Mesenchymal stem cell (in vitro differentiated cells and primary cell): ENCODE data around the gene BNC2.

Experiments
- DNase-seq: peaks from one replicate; pipeline ENCODE4 v3.0.0-alpha.2; 2013
- H2AFZ ChIP-seq: one replicate; pipeline ENCODE4 v1.6.1; 2013; ENCODE audit warnings: low read depth, mild to moderate bottlenecking, control low read depth, inconsistent platforms, low read length, moderate library complexity
- H2AK5ac ChIP-seq: 2 replicates; pipeline ENCODE4 v1.6.1; 2013; ENCODE audit warnings: low read length, moderate library complexity, mild to moderate bottlenecking, inconsistent platforms; ENCODE audit not compliant: severe bottlenecking
- H2BK120ac ChIP-seq: one replicate; pipeline ENCODE4 v1.6.1; 2013; ENCODE audit warnings: low read depth, mild to moderate bottlenecking, inconsistent platforms, low read length, moderate library complexity
- H2BK12ac ChIP-seq, 2 experiments: one replicate each; pipeline ENCODE4 v1.6.1; 2013; ENCODE audit warnings: inconsistent platforms in 2 of 2, low read length in 2 of 2, mild to moderate bottlenecking in 2 of 2, moderate library complexity in 2 of 2, control low read depth in 1 of 2
- H2BK15ac ChIP-seq: one replicate; pipeline ENCODE4 v1.6.1; 2013; ENCODE audit warnings: mild to moderate bottlenecking, low read depth, inconsistent platforms; ENCODE audit not compliant: poor library complexity, severe bottlenecking
- H2BK5ac ChIP-seq: 2 replicates; pipeline ENCODE4 v1.6.1; 2013; ENCODE audit warnings: low read depth, mild to moderate bottlenecking, low read length, control low read depth, inconsistent platforms; ENCODE audit not compliant: poor library complexity, severe bottlenecking
- H3K14ac ChIP-seq, 2 experiments: one replicate each; pipeline ENCODE4 v1.6.1; 2013; ENCODE audit warnings: inconsistent platforms in 2 of 2, low read length in 2 of 2, control low read depth in 1 of 2, mild to moderate bottlenecking in 1 of 2, moderate library complexity in 1 of 2
- H3K18ac ChIP-seq, 2 experiments: one replicate each; pipeline ENCODE4 v1.6.1; 2013; ENCODE audit warnings: inconsistent platforms in 2 of 2, low read length in 2 of 2, control low read depth in 1 of 2, low read depth in 1 of 2, mild to moderate bottlenecking in 1 of 2
- H3K23ac ChIP-seq, 2 experiments: one replicate each; pipeline ENCODE4 v1.6.1; 2013; ENCODE audit warnings: inconsistent platforms in 2 of 2, low read length in 2 of 2, mild to moderate bottlenecking in 2 of 2, moderate library complexity in 2 of 2, control low read depth in 1 of 2
- H3K27ac ChIP-seq: 2 replicates; pipeline ENCODE4 v1.5.1; 2013; ENCODE audit warnings: mild to moderate bottlenecking, moderate library complexity, low read length, control low read depth, inconsistent platforms; ENCODE audit not compliant: poor library complexity, severe bottlenecking
- H3K27me3 ChIP-seq, 2 experiments: 2 replicates each; pipeline versions ENCODE4 v1.6.1 to v1.7.0; 2013; ENCODE audit warnings: low read length in 2 of 2, mild to moderate bottlenecking in 2 of 2, moderate library complexity in 2 of 2, control low read depth in 1 of 2, inconsistent platforms in 1 of 2; ENCODE audit not compliant: control insufficient read depth in 1 of 2, insufficient read depth in 1 of 2
- H3K36me3 ChIP-seq, 2 experiments: 2 replicates each; pipeline versions ENCODE4 v1.6.1 to v1.7.0; 2013; ENCODE audit warnings: low read length in 2 of 2, control low read depth in 1 of 2, inconsistent platforms in 1 of 2, low read depth in 1 of 2, mild to moderate bottlenecking in 1 of 2; ENCODE audit not compliant: insufficient read depth in 2 of 2, control insufficient read depth in 1 of 2
- H3K4ac ChIP-seq, 2 experiments: one replicate each; pipeline ENCODE4 v1.6.1; 2013; ENCODE audit warnings: inconsistent platforms in 2 of 2, low read length in 2 of 2, mild to moderate bottlenecking in 2 of 2, moderate library complexity in 2 of 2, control low read depth in 1 of 2, low read depth in 1 of 2
- H3K4me1 ChIP-seq: 2 replicates; pipeline ENCODE4 v1.6.1; 2013; ENCODE audit warnings: low read depth, low read length, control low read depth; ENCODE audit not compliant: control insufficient read depth, insufficient read depth
- H3K4me2 ChIP-seq: 2 replicates; pipeline ENCODE4 v1.6.1; 2013; ENCODE audit warnings: low read length, mild to moderate bottlenecking, inconsistent platforms; ENCODE audit not compliant: poor library complexity, severe bottlenecking
- H3K4me3 ChIP-seq, 2 experiments: 2 replicates each; pipeline versions ENCODE4 v1.5.1 to v1.7.0; 2013; ENCODE audit warnings: low read length in 2 of 2, mild to moderate bottlenecking in 2 of 2, control low read depth in 1 of 2, low read depth in 1 of 2; ENCODE audit not compliant: insufficient read depth in 1 of 2
- H3K79me1 ChIP-seq: replicated peaks from 2 replicates; pipeline ENCODE4 v1.6.1; 2013; ENCODE audit warnings: mild to moderate bottlenecking, control low read depth, low read length, inconsistent platforms; ENCODE audit not compliant: poor library complexity, severe bottlenecking
- H3K9ac ChIP-seq: 2 replicates; pipeline ENCODE4 v1.7.0; 2013; ENCODE audit warnings: mild to moderate bottlenecking, low read length, moderate library complexity
- H3K9me3 ChIP-seq: 2 replicates; pipeline ENCODE4 v1.7.0; 2013; ENCODE audit warnings: mild to moderate bottlenecking, low read length; ENCODE audit not compliant: control insufficient read depth
- H4K8ac ChIP-seq: one replicate; pipeline ENCODE4 v1.6.1; 2013; ENCODE audit warnings: inconsistent platforms, mild to moderate bottlenecking, low read length, moderate library complexity
- H4K91ac ChIP-seq: one replicate; pipeline ENCODE4 v1.6.1; 2013; ENCODE audit warnings: mild to moderate bottlenecking, low read length, inconsistent platforms
- WGBS: methylation state at CpG from one replicate; pipeline ENCODE4 v1.1.7; 2013; ENCODE audit warnings: mixed read lengths; 5-methylcytosine and 5-hydroxymethylcytosine counted together

BNC2 gene

GRCh38 chr9:16563446-16563845 lies 307.0 kb downstream of the BNC2 start:
- Histone ChIP-seq H4K8ac (no peak overlapping the region), H2AK5ac (no peak overlapping the region), H3K79me1 (peaks cover 20% of the 10 kb centered on the region), H3K18ac (no peak overlapping the region), H3K9ac (no peak overlapping the region), H3K4me3 (no peak overlapping the region), H3K9me3 (no peaks in the 10 kb centered on the region), H2BK15ac (no peak overlapping the region), H3K23ac (no peak overlapping the region), H2AFZ (no peak overlapping the region), H3K4ac (no peak overlapping the region), H3K4me2 (no peak overlapping the region), H3K4me1 (no peaks in the 10 kb centered on the region), H3K14ac (no peak overlapping the region), H2BK120ac (no peak overlapping the region), H4K91ac (no peak overlapping the region), H3K27ac (no peak overlapping the region), H3K36me3 (peaks cover 0 to 21% of the 10 kb centered on the region in 2 experiments), H2BK5ac (no peak overlapping the region), H2BK12ac (no peak overlapping the region), H3K27me3 (no peaks in the 10 kb centered on the region)
- 100% methylated on average over 1 of the region's 2 CpGs for WGBS
- DNase-seq, result no peak

- no peak overlapping the region for H3K18ac ChIP-seq
- peaks cover 0 to 18% of the 10 kb centered on the region in 2 experiments for H3K36me3 ChIP-seq
- no peak overlapping the region for H2AK5ac ChIP-seq
- no peak overlapping the region for H3K27ac ChIP-seq
- H2BK5ac ChIP-seq, result no peak overlapping the region
- no peak overlapping the region for H3K9ac ChIP-seq
- no peaks in the 10 kb centered on the region for H3K4me1 ChIP-seq
- no peak overlapping the region for H2AFZ ChIP-seq
- no peak overlapping the region for H2BK120ac ChIP-seq
- H3K79me1 ChIP-seq, result peaks cover 32% of the 10 kb centered on the region
- DNase-seq, result no peak
- no peak overlapping the region for H4K91ac ChIP-seq
- H3K14ac ChIP-seq, result no peak overlapping the region
- WGBS, result 80% methylated on average over 2 of the region's 4 CpGs
- no peak overlapping the region for H2BK12ac ChIP-seq
- no peak overlapping the region for H3K4me2 ChIP-seq
- H3K23ac ChIP-seq, result no peak overlapping the region
- no peak overlapping the region for H4K8ac ChIP-seq
- no peak overlapping the region for H3K4ac ChIP-seq
- no peak overlapping the region for H3K4me3 ChIP-seq
- H2BK15ac ChIP-seq, result no peak overlapping the region
- H3K9me3 ChIP-seq, result no peaks in the 10 kb centered on the region
- no peaks in the 10 kb centered on the region for H3K27me3 ChIP-seq
Measured at GRCh38 chr9:16561121-16561520, 309.3 kb downstream of the BNC2 start.

GRCh38 chr9:16559418-16560188 lies 310.9 kb downstream of the BNC2 start:
- 89% methylated on average over 5 of the region's 6 CpGs for WGBS
- H4K8ac ChIP-seq, result no peak overlapping the region
- H2AK5ac ChIP-seq, result no peak overlapping the region
- H3K4me1 ChIP-seq, result no peaks in the 10 kb centered on the region
- no peak overlapping the region for H2BK5ac ChIP-seq
- no peak overlapping the region for H3K14ac ChIP-seq
- H3K23ac ChIP-seq, result no peak overlapping the region
- peaks cover 3 to 26% of the 10 kb centered on the region in 2 experiments for H3K36me3 ChIP-seq
- peak overlapping the region in 1 of 2 experiments; percentile 5 for H3K18ac ChIP-seq
- no peak overlapping the region for H2BK12ac ChIP-seq
- no peak overlapping the region for H4K91ac ChIP-seq
- H3K79me1 ChIP-seq, result peaks cover 32% of the 10 kb centered on the region
- no peak overlapping the region for H2AFZ ChIP-seq
- H3K9ac ChIP-seq, result no peak overlapping the region
- no peak overlapping the region for H3K27ac ChIP-seq
- no peak overlapping the region for H3K4me3 ChIP-seq
- no peak for DNase-seq
- no peak overlapping the region for H2BK15ac ChIP-seq
- H3K27me3 ChIP-seq, result no peaks in the 10 kb centered on the region
- no peak overlapping the region for H3K4me2 ChIP-seq
- no peaks in the 10 kb centered on the region for H3K9me3 ChIP-seq
- no peak overlapping the region for H3K4ac ChIP-seq
- no peak overlapping the region for H2BK120ac ChIP-seq

GRCh38 chr9:16555802-16556201 lies 314.7 kb downstream of the BNC2 start:
- Histone ChIP-seq H2BK120ac (no peak overlapping the region), H3K4me2 (no peak overlapping the region), H2BK5ac (no peak overlapping the region), H3K23ac (no peak overlapping the region), H2BK12ac (no peak overlapping the region), H3K14ac (no peak overlapping the region), H3K18ac (no peak overlapping the region), H4K8ac (no peak overlapping the region), H3K79me1 (peaks cover 44% of the 10 kb centered on the region), H3K27me3 (no peaks in the 10 kb centered on the region), H3K9ac (no peak overlapping the region), H3K9me3 (no peaks in the 10 kb centered on the region), H4K91ac (no peak overlapping the region), H3K4me1 (no peaks in the 10 kb centered on the region), H3K36me3 (peaks cover 9 to 47% of the 10 kb centered on the region in 2 experiments), H2AFZ (no peak overlapping the region), H3K4ac (no peak overlapping the region), H3K27ac (no peak overlapping the region), H2BK15ac (no peak overlapping the region), H3K4me3 (no peak overlapping the region), H2AK5ac (no peak overlapping the region)
- WGBS, result 100% methylated on average over 1 of the region's 1 CpG
- no peak for DNase-seq
